DMS114 treated with DMSO at 0.1 percent for 48 hours (cell line): ENCODE results near the gene S100A4.
"Not testable (repeated sequence)": the region's sequence is repeated elsewhere in the genome, so short reads cannot be mapped to it uniquely, and the experiment has no call there.

Source experiments
- DNase-seq: peaks from one replicate; lab custom pipeline; 2025; ENCODE audit not compliant: unreplicated experiment; lab: John Stamatoyannopoulos, UW

The S100A4 gene

GRCh38 chr1:153535242-153536011 lies 10.2 kb downstream of the S100A4 start, which contains the start of gene S100A6:
Gene S100A6 (minus strand): TSS chr1:153535991. CDS start chr1:153535339, 652 bp downstream.
- DNase-seq = no peak

GRCh38 chr1:153534925-153535241 lies 10.7 kb downstream of the S100A4 start:
- no peak for DNase-seq

- DNase-seq = no peak
Observed at GRCh38 chr1:153534226-153534924, 11.2 kb downstream of the S100A4 start.

- DNase-seq = no peak
Observed at GRCh38 chr1:153533689-153534201, 11.9 kb downstream of the S100A4 start.

- DNase-seq = no peak
Observed at GRCh38 chr1:153532769-153533599, 12.6 kb downstream of the S100A4 start.

- no peak for DNase-seq
Observed at GRCh38 chr1:153532181-153532580, 13.4 kb downstream of the S100A4 start.

GRCh38 chr1:153531638-153532037 lies 14.0 kb downstream of the S100A4 start:
- no peak for DNase-seq

GRCh38 chr1:153527683-153528040 lies 17.9 kb downstream of the S100A4 start:
- DNase-seq = no peak

GRCh38 chr1:153527023-153527682 lies 18.5 kb downstream of the S100A4 start:
- DNase-seq = no peak

GRCh38 chr1:153526132-153526543 lies 19.5 kb downstream of the S100A4 start:
- no peak for DNase-seq

GRCh38 chr1:153525088-153525728 lies 20.4 kb downstream of the S100A4 start:
- no peak for DNase-seq

GRCh38 chr1:153522353-153523048 lies 23.1 kb downstream of the S100A4 start:
- DNase-seq = not testable (repeated sequence)

- DNase-seq = not testable (repeated sequence)
Observed at GRCh38 chr1:153521808-153522207, 23.8 kb downstream of the S100A4 start.

GRCh38 chr1:153520818-153521476 lies 24.7 kb downstream of the S100A4 start:
- no peak for DNase-seq

GRCh38 chr1:153520137-153520691 lies 25.4 kb downstream of the S100A4 start:
- not testable (repeated sequence) for DNase-seq

- no peak for DNase-seq
Observed at GRCh38 chr1:153519242-153519641, 26.4 kb downstream of the S100A4 start.

- no peak for DNase-seq
Observed at GRCh38 chr1:153515504-153516394, 29.9 kb downstream of the S100A4 start.

- no peak for DNase-seq
Observed at GRCh38 chr1:153513666-153514065, 31.9 kb downstream of the S100A4 start.
